Erythroblast (primary cell): ENCODE results near the gene CAMTA2.

Source experiments
- GATA1 ChIP-seq: IDR thresholded peaks from 2 replicates; pipeline ENCODE4 v1.6.1; 2011; ENCODE audit warnings: low read depth, mild to moderate bottlenecking, control low read depth, low read length, moderate library complexity
- POLR2A ChIP-seq: IDR thresholded peaks from 2 replicates; pipeline ENCODE4 v1.6.1; 2011; ENCODE audit warnings: mild to moderate bottlenecking, low read length

GRCh38 chr17:5020502-5021023 is 33.1 kb upstream of the CAMTA2 start:
- TF ChIP-seq POLR2A, result no peak
- TF ChIP-seq GATA1, result no peak
